ENCODE results near the gene MAP3K20. TPM values are rescaled to one million over a fixed set of nuclear protein-coding genes. Genes with fewer than 3 reads are reported as not detected.

Gene MAP3K20
- polyA plus RNA-seq, 1 experiment = 74.6 TPM

DNA sequence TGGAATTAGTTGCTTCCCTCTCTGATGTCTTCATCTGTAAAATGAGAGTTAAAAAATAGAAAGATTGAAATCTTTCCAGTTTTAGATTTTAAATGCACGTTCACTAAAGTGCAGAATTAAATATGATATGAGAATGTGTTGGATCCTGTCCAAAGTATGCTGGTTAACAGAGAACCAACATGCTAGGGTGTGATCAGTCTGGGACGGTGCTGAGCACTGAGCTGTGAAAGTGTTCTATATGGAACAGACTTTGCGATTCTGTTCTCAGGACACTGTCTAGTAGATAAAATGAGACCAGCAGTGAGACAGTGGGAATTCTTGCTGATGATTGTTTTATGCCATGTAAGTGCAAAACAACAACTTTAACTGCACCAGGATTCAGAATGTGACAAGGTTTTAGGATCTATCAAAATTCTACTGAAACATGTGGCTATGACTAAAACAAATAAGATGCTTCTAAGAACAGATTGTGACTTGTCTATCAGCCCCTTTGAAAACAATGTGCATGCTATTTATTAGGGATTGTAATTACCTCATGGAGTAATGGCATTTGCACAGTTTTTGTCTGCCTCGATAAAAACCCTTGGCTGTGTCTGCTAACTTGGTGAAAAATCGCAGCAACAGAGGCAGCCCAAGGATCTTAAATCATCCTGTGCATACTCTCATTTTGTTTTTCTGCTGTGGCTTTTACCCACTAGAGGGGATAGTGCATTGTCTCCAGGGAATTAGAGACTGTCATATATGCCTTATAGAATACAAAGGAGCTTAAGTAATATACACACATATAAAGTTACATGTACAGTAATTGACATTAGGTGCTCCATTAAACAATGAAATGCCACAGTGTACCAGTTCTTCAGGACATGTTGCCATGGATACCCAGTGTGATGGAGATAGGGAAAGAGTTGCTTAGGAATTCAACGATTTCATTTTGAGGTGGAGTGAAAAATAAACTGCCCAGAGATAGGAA is 55.1 kb downstream of the MAP3K20 start:
- TF ChIP-seq, protein P1, sequence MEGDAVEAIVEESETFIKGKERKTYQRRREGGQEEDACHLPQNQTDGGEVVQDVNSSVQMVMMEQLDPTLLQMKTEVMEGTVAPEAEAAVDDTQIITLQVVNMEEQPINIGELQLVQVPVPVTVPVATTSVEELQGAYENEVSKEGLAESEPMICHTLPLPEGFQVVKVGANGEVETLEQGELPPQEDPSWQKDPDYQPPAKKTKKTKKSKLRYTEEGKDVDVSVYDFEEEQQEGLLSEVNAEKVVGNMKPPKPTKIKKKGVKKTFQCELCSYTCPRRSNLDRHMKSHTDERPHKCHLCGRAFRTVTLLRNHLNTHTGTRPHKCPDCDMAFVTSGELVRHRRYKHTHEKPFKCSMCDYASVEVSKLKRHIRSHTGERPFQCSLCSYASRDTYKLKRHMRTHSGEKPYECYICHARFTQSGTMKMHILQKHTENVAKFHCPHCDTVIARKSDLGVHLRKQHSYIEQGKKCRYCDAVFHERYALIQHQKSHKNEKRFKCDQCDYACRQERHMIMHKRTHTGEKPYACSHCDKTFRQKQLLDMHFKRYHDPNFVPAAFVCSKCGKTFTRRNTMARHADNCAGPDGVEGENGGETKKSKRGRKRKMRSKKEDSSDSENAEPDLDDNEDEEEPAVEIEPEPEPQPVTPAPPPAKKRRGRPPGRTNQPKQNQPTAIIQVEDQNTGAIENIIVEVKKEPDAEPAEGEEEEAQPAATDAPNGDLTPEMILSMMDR (IDR thresholded peaks at IDR 0.05; ENCODE audit: low read depth, low read length) = no peak
- no peaks in the 10 kb centered on the region for H3K27me3 ChIP-seq (ENCODE audit: control insufficient read depth, insufficient read depth, low read length)
- ChIA-PET POLR2A (no interaction called here), CTCF (interaction anchor here (0.5 kb wide), 1 partner anchor 1332 kb away, joined by 4 read pairs; no protein-coding TSS in a partner anchor)
- no peak for DNase-seq (ENCODE audit: low read depth, low spot score)
- no peaks in the 10 kb centered on the region for H3K9me3 ChIP-seq (ENCODE audit: control insufficient read depth, insufficient read depth, low read length)
- no peak overlapping the region for H3K4me3 ChIP-seq (ENCODE audit: low read depth, low read length)
- no peak overlapping the region for H3K27ac ChIP-seq (ENCODE audit: low read depth, low read length)

DNA sequence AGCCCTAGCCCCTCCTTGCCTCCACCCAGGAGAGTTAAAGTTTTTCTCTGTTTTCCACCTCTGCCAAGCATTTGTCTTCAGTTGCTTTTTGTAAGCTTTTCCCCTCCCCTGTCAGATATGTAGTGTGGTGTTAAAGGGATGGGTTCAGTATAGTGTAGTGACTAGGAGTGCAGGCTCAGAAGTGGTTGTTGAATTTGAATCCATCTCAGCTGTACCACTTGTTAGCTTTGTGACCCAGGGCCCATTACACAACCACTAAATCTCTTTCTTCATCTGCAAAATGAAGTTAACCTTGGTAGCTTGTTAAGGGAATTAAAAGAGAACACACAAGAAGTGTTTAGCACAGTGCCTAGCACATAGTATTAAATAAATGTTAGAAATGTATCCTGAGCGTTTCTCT is 56.9 kb downstream of the MAP3K20 start:
- CTCF ChIA-PET = no interaction called here
- H3K27me3 ChIP-seq (ENCODE audit: control insufficient read depth, insufficient read depth, low read length) = no peaks in the 10 kb centered on the region

DNA sequence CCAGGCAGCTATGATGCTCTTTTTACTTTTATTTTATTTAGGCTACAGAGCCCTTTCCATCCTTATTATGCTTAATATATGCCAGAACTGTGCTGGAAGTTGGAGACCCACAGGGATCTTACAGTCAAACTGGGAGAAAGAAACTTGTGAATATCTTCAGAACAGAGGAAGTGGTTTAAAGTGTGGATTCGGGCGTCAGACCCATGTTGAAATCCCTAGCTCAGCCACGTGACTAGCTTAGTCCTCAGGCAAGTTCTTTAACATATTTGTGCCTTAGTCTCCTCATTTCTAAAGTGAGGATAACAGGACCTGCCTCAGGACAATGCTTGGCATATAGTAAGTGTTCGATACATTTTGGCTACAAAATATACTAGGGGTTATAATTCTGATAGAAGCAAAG is 59.1 kb downstream of the MAP3K20 start:
- Histone ChIP-seq H3K9me3 (ENCODE audit: control insufficient read depth, insufficient read depth, low read length) (no peaks in the 10 kb centered on the region), H3K27me3 (ENCODE audit: control insufficient read depth, insufficient read depth, low read length) (no peaks in the 10 kb centered on the region), H3K27ac (ENCODE audit: low read depth, low read length) (no peak overlapping the region), H3K4me3 (ENCODE audit: low read depth, low read length) (no peak overlapping the region)
- ChIA-PET POLR2A (no interaction called here), CTCF (interaction anchor here (1.1 kb wide), 1 partner anchor 21 kb away, joined by 3 read pairs; no protein-coding TSS in a partner anchor)
- TF ChIP-seq, protein P1 (IDR thresholded peaks at IDR 0.05; ENCODE audit: low read depth, low read length) = no peak
- no peak for DNase-seq (ENCODE audit: low read depth, low spot score)

More for the DNA sequence above, 56.9 kb downstream of the MAP3K20 start:
- no peak for DNase-seq (ENCODE audit: low read depth, low spot score)
- Histone ChIP-seq H3K9me3 (ENCODE audit: control insufficient read depth, insufficient read depth, low read length) (no peaks in the 10 kb centered on the region), H3K27ac (ENCODE audit: low read depth, low read length) (no peak overlapping the region), H3K4me3 (ENCODE audit: low read depth, low read length) (no peak overlapping the region)
- POLR2A ChIA-PET = no interaction called here
- TF ChIP-seq, protein P1 (IDR thresholded peaks at IDR 0.05; ENCODE audit: low read depth, low read length) = no peak

DNA sequence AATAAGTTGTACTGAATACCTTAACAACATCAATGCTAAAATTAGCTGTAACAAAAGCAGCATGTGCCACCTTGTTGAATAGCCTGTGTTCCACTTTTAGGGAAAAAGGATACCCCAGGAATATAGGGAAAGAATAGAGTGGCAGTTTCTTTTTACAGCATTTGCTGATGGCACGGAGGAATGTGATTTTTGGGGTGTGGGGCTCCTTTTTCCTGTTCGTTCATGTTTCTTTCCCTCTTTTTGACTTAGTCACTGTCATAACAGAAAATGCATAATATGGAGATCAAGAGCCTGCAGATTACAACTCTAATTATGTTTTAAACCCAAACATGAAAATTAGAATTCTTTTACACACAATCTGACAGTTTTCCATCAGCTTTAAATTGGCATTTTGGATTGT is 60.4 kb downstream of the MAP3K20 start:
- DNase-seq (ENCODE audit: low read depth, low spot score) = no peak
- TF ChIP-seq, protein P1 (IDR thresholded peaks at IDR 0.05; ENCODE audit: low read depth, low read length) = no peak
- Histone ChIP-seq H3K27ac (ENCODE audit: low read depth, low read length) (no peak overlapping the region), H3K9me3 (ENCODE audit: control insufficient read depth, insufficient read depth, low read length) (no peaks in the 10 kb centered on the region), H3K27me3 (ENCODE audit: control insufficient read depth, insufficient read depth, low read length) (no peaks in the 10 kb centered on the region), H3K4me3 (ENCODE audit: low read depth, low read length) (no peak overlapping the region)
- CTCF ChIA-PET = interaction anchor here (1.3 to 1.5 kb wide), 2 partner anchors 108 to 109 kb away, joined by 3 read pairs; no protein-coding TSS in a partner anchor
- POLR2A ChIA-PET = no interaction called here

DNA sequence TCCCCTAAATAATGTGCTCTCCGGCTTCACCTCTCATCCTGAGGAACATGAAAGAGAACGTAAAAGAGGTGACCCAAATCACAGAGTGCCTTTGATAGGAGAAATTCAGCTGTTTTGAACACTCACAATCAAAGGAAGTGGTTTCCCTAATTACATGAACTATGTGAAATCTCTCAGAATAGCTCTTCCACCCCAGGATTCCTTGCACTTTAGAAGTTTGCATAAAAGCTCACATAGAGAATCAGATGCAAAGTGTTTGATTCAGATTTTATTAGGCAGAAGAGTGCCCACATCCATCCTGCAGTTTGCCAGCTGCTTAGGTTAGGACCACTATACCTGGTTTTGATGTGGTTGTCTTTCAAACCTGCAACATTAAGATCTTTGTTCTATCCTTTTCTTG is 61.0 kb downstream of the MAP3K20 start:
- Histone ChIP-seq H3K9me3 (ENCODE audit: control insufficient read depth, insufficient read depth, low read length) (no peaks in the 10 kb centered on the region), H3K4me3 (ENCODE audit: low read depth, low read length) (no peak overlapping the region), H3K27me3 (ENCODE audit: control insufficient read depth, insufficient read depth, low read length) (no peaks in the 10 kb centered on the region), H3K27ac (ENCODE audit: low read depth, low read length) (no peak overlapping the region)
- TF ChIP-seq, protein P1 (IDR thresholded peaks at IDR 0.05; ENCODE audit: low read depth, low read length) = no peak
- no peak for DNase-seq (ENCODE audit: low read depth, low spot score)
- ChIA-PET CTCF (interaction anchor here (1.3 to 1.5 kb wide), 3 partner anchors 74 to 110 kb away, joined by 3 read pairs; no protein-coding TSS in a partner anchor), POLR2A (interaction anchor here (0.7 kb wide), 1 partner anchor 57 kb away, joined by 3 read pairs; no protein-coding TSS in a partner anchor)

Data from AG04450 (cell line).